Dedifferentiated amniotic fluid mesenchymal stem cell (primary cell): ENCODE data around the gene MEGF6.
A peak's percentile ranks its signal among the peaks of the same experiment; 100 is the strongest.

Source experiments
- DNase-seq: peaks from one replicate; pipeline ENCODE4 v3.0.0-alpha.2; 2016; ENCODE audit errors: extremely low spot score

MEGF6 gene

DNA sequence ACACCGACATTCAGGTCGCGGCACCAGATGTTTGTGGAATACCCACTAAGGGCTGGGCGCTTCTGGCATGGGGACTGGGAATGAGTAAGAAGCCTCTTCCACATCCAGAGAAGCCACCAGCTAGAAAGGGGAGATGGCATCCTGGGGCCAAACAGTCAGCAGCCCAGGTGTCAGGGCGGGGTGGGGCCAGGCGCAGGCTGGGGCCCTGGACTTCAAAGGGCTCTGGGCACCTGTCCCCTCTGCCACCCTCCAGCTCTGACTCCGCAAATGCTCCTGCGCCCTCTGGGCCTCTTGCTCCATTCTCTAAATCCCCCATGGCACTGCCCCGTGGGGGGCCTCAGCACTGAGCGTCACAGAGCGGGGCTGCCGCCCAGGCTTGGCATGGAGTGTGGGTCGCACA lies 70.4 kb downstream of the MEGF6 start:
- no peak for DNase-seq

GRCh38 chr1:3539707-3540425 lies 71.4 kb downstream of the MEGF6 start:
- DNase-seq, result no peak

DNA sequence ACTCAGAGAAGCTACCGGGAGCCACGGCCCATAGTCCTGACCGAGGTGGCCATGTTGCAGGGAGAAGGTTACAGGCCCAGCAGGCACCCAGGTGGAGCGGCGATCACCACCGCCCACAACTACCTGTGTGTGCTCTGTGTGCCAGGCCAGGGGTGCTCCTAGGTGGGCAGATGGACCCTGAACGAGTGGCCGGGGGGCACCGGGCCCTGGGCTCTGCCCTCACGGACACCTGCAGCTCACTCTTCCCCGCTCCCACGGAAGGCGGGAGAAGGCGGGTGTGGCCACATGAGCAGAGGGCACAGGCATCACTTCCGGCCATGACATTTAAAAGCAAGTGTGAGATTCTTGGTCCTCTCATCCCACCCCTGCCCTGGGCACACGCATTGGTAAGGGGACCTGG lies 73.9 kb downstream of the MEGF6 start:
- no peak for DNase-seq

- DNase-seq, result no peak
Observed at GRCh38 chr1:3536420-3537195, 74.7 kb downstream of the MEGF6 start.

- no peak for DNase-seq
Observed at GRCh38 chr1:3535732-3536131, 75.6 kb downstream of the MEGF6 start.

GRCh38 chr1:3534803-3535637 lies 76.3 kb downstream of the MEGF6 start:
- DNase-seq, result no peak

DNA sequence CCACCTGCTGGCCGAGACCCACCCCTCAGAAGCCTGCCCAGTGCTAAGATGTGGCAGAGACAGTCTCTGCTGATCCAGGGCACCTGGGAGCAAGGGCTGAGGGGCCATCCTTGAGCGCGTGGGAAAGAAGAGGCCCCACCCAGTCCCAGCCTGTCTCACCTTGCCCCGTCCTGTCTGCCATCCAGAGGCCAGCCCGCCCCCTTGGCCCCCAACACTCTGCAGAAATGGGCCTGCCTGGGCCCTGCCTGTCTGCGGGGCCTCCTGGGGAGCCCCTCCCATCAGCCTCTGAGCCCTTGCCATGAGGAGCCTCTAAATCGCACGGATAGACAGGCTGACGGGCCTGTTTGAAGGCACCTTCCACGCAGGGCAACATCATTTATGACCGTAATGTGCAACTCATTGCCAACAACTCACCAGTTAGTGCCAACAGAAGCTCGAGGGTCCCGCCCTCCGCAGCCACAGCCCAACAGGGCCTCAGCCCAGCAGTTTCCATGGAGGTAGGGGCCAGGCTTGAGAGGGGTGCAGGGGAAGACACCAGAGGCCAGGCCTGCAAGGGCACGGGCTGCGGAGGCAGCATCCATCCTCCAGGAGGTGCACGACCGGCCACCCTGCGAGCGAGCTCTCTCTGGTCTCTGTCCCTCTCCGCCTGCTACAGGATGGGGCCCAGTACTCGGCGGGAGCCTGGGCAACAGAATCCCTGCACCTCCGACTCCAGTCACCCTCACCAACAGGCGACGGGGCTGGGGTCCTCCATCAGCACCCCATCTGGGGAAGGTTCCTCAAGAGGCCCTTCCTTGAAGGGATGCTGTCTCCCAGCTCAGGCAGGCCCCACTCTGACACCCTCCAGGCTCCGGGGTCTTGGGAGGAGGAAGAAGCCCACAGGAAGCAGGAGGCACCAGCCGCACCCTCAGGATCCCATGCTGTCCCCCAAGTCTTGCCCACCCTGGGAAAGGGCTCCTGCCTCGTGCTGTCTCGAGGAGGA lies 78.0 kb downstream of the MEGF6 start:
- DNase-seq, result no peak

DNA sequence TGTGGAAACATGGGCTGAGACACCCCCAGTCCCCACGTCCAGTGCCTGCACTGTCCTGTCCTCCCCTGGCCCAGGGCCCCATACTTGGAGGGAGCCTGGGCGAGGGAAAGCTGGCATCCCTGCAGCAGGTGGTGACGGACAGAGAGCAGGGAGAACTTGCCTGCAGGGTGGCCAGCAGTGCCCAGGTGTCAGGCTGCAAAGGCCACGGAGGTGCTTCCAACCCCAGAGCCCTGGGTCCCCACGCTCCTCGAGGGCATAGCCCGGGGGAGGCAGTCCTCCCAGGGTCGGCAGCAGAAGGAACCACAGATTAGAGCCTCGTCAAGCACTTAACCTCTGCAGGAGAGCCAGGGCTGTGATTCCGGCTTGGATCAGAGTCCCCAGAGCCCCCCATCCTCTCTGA lies 79.4 kb downstream of the MEGF6 start:
- no peak for DNase-seq

DNA sequence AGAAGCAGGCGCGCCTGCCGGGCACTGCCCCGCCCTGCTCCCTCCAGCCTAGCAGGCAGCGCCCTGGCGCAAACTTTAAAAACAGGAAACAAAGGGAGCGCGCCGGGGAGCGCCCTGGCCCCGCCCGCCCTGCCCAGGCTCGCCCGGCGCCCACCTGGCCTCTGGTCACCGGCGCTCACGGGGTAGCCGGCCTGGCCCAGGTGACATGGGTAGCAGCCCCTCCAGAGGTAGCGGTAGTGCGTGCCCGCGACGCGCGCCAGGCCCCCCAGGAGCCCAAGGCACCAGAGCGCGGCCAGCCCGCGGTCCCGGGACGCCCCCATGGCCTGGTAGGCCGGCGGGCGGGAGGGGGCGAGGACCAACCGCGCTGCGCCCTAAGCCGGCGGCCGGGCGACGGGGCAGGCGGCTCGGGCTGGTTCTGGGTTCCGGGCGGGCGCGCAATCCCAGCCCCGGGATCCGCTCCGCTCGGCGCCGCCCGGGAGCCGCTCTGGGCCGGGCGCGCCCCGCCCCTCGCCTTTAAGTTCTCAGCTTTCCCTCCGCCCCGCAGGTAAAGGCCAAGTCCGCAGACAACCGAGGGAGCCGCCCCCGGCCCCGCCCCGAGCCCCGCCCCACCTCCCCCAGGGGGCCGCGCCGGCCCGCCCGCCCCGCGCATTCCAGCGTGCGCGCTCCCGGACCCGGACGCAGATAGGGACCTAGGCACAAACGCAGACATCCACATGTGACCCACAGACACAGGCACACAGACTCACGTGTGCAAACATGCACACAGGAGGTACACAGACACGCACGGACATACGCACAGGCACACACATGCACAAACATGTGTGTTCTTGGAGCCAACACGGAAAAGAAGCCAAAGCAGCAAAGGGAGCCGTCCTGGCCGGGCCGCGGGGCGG lies 80.1 kb downstream of the MEGF6 start:
- no peak for DNase-seq

DNA sequence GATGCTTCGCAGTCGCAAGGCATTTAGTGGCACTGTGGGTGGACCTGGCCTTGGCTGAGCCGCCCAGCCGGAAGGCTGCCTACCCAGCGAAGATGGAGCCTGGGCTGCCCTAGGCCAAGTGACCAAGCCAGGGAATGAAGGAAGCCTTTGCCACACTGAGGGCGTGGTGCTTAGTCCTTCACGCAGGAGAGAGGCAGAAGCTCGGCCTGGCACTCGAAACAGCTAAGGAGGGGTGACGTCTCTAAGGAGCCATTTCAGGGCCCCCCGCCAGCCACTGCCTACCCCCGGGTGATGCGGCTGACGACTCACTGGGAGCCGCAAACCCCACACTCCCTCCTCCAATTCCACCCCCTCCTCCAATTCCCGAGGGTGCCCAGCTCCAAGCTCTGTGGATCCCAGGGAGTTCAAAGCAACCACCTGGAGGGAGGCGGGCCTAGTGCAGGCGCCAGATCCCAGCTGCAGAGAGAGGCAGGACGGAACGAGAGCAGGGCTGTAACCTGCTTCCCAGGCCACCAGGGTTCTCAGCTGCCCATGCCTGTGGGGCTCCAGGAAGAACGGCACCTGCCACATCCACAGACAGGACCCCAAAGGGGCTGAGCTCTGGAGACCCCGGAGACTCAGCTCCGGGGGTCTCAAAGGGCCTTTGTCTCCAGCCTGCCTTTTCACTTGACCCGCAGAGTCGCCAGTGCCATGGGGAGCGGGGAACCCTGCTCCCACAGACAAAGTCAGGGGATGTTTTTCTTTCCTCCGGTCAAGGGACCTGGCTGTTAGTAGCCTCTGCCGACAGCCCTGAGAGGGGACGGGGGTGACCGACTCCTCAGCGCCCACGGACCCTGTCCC lies 81.0 kb downstream of the MEGF6 start:
- DNase-seq, result no peak

DNA sequence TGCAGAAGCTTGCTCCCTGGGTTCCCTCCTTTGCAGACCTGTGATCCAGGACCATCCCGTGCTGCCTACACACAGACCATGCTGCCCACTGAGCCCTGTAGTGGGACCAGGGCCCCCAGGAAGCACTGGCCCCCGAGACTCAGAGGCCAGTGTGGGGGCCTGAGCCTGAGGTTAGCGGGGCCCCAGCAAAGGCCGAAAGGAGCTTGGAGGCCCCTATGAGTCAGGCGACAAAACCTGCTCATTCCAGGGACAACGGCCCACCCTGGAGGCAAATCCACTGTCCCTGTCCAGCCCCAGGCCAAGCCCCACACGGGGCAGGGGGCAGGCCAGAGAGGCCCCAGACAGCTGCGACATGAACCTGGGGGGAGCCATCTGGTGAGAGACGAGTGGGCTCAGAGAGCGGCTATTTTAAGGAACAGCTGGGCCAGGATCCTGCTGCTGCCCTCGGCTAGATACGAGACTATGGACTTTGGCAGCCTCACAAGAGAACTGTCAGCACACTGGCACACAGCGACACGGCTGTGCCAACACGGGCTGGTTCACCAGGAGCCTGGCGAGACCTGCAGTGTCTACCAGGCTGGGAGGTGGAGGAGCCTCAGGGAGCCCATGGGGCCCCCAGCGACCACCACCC lies 82.1 kb downstream of the MEGF6 start:
- no peak for DNase-seq

DNA sequence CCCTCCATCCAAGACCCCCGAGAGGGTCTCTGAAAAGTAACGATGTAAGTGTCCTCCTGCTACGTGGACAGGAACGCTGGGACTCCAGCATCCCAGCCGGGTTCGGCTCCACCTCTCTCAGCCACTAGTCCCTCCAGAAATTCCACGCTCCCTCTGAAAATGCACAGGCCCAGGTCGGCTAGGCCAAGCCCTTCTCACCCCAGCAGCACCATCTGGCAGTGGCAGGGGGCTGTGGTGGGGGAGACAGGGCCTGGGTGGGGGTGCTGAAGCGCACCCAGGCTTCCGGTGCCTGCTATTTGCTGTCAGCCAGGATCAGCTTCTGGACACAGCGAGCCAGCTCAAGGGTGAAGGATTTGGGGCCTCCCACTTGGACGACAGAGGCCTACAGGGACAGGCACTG lies 83.5 kb downstream of the MEGF6 start:
- DNase-seq, result no peak

DNA sequence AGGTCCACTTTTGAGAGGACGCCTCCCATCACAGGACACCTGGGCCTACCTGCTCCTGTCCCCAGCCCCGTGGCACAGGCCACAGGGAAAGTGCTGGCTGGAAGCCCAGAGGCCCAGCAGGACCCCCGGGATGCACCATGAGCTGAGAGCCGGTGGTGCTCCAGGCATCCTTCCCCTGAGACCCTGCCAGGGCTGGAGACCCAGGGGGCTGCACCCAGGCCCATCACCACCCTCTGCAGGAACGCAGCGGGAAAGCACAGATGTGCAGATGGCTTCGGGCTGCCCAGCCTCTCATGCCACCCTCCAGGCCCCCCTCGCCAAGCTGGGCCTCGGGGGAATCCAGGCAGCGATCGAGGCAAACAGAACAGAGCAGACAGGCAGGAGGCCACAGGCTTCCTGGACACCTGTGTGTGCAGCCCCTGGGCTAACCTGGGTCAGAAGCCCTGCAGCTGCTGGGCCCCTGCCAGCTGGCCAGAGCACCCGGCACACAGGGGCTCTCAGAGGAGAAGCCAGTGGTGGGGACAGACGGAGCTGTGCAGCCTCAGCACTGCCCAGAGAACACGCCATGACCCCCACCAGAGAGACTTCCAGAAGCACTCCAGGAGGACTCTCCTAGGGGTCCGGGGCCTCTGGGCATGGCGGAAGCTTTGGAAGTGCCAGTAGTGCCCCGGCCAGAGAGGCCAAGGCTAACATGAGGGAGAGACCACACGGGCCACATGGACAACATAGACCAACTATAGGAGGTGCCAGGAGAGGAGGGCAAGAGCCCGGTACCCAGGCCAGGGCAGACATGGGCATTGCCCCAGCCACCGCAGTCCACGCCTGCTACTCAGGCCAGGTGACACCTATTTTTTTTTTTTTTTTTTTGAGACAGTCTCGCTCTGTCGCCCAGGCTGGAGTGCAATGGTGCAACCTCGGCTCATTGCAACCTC lies 85.5 kb downstream of the MEGF6 start:
- no peak for DNase-seq

DNA sequence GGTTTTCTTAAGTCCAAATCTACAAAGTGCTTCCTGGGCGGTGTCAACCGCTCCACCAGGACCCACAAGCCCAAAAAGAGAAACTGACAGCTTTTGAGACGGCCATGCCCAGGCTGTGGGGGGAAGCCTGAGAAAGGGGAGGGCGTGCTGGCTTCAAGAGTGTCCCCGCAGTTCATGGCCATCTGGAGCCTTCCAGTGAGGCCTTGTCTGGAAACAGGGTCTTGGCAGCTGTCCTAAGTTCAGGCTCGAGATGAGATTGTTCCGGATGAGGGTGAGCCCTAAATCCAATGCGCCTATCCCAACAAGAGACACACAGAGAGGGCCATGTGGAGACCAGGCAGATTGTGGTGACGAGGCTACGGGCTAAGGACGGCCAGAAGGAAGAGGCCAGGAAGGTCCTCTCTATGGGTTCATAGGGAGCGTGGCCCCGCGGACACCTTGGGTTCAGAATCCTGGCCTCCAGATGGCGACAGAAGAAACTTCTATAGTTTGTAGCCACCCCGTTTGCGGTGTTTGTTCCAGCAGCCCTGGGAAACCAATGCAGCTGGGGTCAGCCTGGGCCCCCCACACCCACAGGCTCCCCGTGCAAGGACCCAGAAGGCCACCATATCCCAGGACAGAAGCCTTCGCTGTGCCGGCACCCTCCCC lies 86.6 kb downstream of the MEGF6 start:
- DNase-seq, result no peak

DNA sequence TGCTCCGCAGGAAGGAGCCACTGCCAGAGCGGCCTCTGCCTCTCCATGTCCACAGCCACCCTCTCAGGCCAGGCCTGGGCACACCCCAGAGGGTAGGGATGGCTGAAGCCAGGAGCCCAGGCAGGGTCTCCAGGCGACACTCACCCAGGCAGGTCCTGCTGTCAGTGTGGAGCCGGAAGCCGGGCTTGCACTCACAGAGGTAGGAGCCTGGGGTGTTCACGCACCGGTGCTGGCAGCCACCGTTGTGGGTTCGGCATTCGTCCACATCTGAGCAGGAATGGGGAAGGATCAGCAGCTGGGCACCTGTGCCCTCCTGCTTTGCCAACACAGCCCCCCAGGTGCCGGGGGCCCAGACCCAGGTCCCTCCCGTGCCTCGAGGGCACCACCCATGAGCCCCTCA lies 87.3 kb downstream of the MEGF6 start:
- DNase-seq, result no peak

- DNase-seq, result peak; percentile 61
Observed at GRCh38 chr1:3522564-3523265, 88.6 kb downstream of the MEGF6 start.

GRCh38 chr1:3522112-3522511 lies 89.2 kb downstream of the MEGF6 start:
- no peak for DNase-seq
